Adrenal gland (tissue), 12 donors: Measurements from ENCODE around the gene CCNY. TPM values are rescaled to one million over a fixed set of nuclear protein-coding genes. Genes with fewer than 3 reads are reported as not detected.

Experiments
- DNase-seq, 7 donors: peaks; one replicate each; pipeline ENCODE4 v3.0.0-alpha.2; 2019 to 2020
- H3K27ac ChIP-seq, 5 donors: fragments of 200-600 bp; sonication (generic) in 4 of 5; 1 replicate in 3 of 5; 2 replicates in 2 of 5; pipeline versions ENCODE4 v1.5.1 to v1.8.0; 2016 to 2020; ENCODE audit warnings: mild to moderate bottlenecking in 1 of 5
- H3K27me3 ChIP-seq: fragments of 200-600 bp; 2 replicates; pipeline ENCODE4 v1.8.0; 2021
- H3K36me3 ChIP-seq, 2 donors: fragments of 200-600 bp; replicated peaks in 1 of 2; 1 replicate in 1 of 2; 2 replicates in 1 of 2; pipeline versions ENCODE4 v1.5.1 to v1.8.0; 2018 to 2022
- H3K4me1 ChIP-seq, 2 donors: fragments of 200-600 bp; replicated peaks in 1 of 2; 1 replicate in 1 of 2; 2 replicates in 1 of 2; pipeline versions ENCODE4 v1.5.1 to v1.8.0; 2018 to 2021
- H3K4me3 ChIP-seq, 4 donors: fragments of 200-600 bp; sonication (generic) in 3 of 4; one replicate each; pipeline ENCODE4 v1.5.1; 2016 to 2018
- H3K9me3 ChIP-seq, 3 donors: fragments of 200-600 bp; sonication (generic) in 1 of 3; replicated peaks in 1 of 3; 1 replicate in 2 of 3; 2 replicates in 1 of 3; pipeline versions ENCODE4 v1.5.1 to v1.8.0; 2016 to 2021
- CTCF ChIP-seq, 6 experiments: fragments of 450-650 bp in 4 of 6; fragments of 200-600 bp in 2 of 6; sonication (generic) in 1 of 6; IDR thresholded peaks; 1 replicate in 5 of 6; 2 replicates in 1 of 6; pipeline versions ENCODE4 v1.5.1 to v1.8.0; 2016 to 2021; ENCODE audit warnings: antibody characterized with exemption in 6 of 6, mild to moderate bottlenecking in 2 of 6, moderate library complexity in 1 of 6
- POLR2A ChIP-seq, 2 donors: fragments of 450-650 bp; IDR thresholded peaks; one replicate each; pipeline ENCODE4 v1.6.1; 2017; ENCODE audit warnings: antibody characterized with exemption in 2 of 2, mild to moderate bottlenecking in 2 of 2, moderate library complexity in 1 of 2
- WGBS, 4 donors: extraction: QIAGEN DNeasy Blood & Tissue Kit in 2 of 4; methylation state at CpG; one replicate each; pipeline versions ENCODE4 v1.1.5 to v1.1.7; 2013 to 2017; 5-methylcytosine and 5-hydroxymethylcytosine counted together
- intact Hi-C, 2 donors: fragments of 100-400 bp; cut with DNase I; formaldehyde crosslinking; loops; one replicate each; pipeline versions ENCODE4 v1.14.1 to v1.15.0; 2022 to 2023
- polyA plus RNA-seq, 3 donors: library from polyadenylated mRNA; stranded (reverse); fragments of 200-250 nt in 2 of 3; fragments of 350-450 nt in 1 of 3; fragmentation: Illumina TruSeq in 1 of 3; extraction: RNeasy Lipid Tissue Mini Kit (QIAGEN cat#74804) in 1 of 3; gene quantifications; one replicate each; pipeline ENCODE4 v1.2.3, GENCODE V29; 2013 to 2014
- total RNA-seq, 9 donors: library from RNA; depleted of rRNA in 4 of 9; stranded (reverse); fragments of >200 nt in 4 of 9; fragments of 120-200 nt in 1 of 9; fragmentation: NEBNext Ultra II Directional in 1 of 9; extraction: Animal tissue kit (Norgen Biotek cat#: 25700) in 1 of 9; gene quantifications; one replicate each; pipeline versions ENCODE4 v1.1.0 to v1.2.4, GENCODE V29; 2013 to 2023
- donor health status: healthy with polysubstance abuse.
- donor health status: Bipolar disorder and iron deficiency.
- donor health status: DM: yes; HTN: yes; CAD: no.
- donor health status: DM: no; HTN: no; CAD: no.
- donor health status: DM: no; HTN: no; CAD: no.
- donor health status: DM: yes; HTN: yes; CAD: no.

Gene CCNY
- total and polyA plus RNA-seq, 12 donors = 18.3 to 87.0 (median 45.2) TPM

GRCh38 chr10:35442592-35442991 is 106.3 kb downstream of the CCNY start:
- peaks cover 0 to 9% (median 0%) of the 10 kb centered on the region in 3 donors for H3K9me3 ChIP-seq
- no peak for DNase-seq

GRCh38 chr10:35443858-35444257 is 107.5 kb downstream of the CCNY start:
- H3K36me3 ChIP-seq = no peaks in the 10 kb centered on the region
- peaks cover 0 to 5% (median 0%) of the 10 kb centered on the region in 3 donors for H3K9me3 ChIP-seq
- H3K4me3 ChIP-seq = no peak overlapping the region
- H3K27ac ChIP-seq = no peak overlapping the region
- H3K27me3 ChIP-seq = no peaks in the 10 kb centered on the region
- intact Hi-C loops = no loop called here
- TF ChIP-seq POLR2A (IDR thresholded peaks at IDR 0.05) = no peak
- TF ChIP-seq CTCF (IDR thresholded peaks at IDR 0.05) = no peak
- H3K4me1 ChIP-seq = peaks cover 23 to 38% of the 10 kb centered on the region in 2 donors
- 95 to 100% (median 98%) methylated on average over 3 of the region's 3 CpGs for WGBS, 4 donors
- DNase-seq = no peak

More at GRCh38 chr10:35442592-35442991, 106.3 kb downstream of the CCNY start:
- no peaks in the 10 kb centered on the region for H3K36me3 ChIP-seq
- TF ChIP-seq CTCF (IDR thresholded peaks at IDR 0.05) (no peak), POLR2A (IDR thresholded peaks at IDR 0.05) (no peak)
- no peak overlapping the region for H3K4me3 ChIP-seq
- peaks cover 11 to 26% of the 10 kb centered on the region in 2 donors for H3K4me1 ChIP-seq
- no peaks in the 10 kb centered on the region for H3K27me3 ChIP-seq
- 89 to 96% (median 92%) methylated on average over 4 of the region's 4 CpGs for WGBS, 4 donors
- H3K27ac ChIP-seq = no peak overlapping the region
- intact Hi-C loops = no loop called here

- intact Hi-C loops = no loop called here
- H3K4me3 ChIP-seq = no peak overlapping the region
- no peak overlapping the region for H3K27ac ChIP-seq
- no peak for DNase-seq
- TF ChIP-seq POLR2A (IDR thresholded peaks at IDR 0.05) = no peak
- no peak for TF ChIP-seq CTCF (IDR thresholded peaks at IDR 0.05)
- H3K4me1 ChIP-seq = peaks cover 38 to 52% of the 10 kb centered on the region in 2 donors
- H3K36me3 ChIP-seq = no peaks in the 10 kb centered on the region
- 89 to 94% (median 90%) methylated on average over 4 of the region's 4 CpGs for WGBS, 4 donors
- no peaks in the 10 kb centered on the region for H3K9me3 ChIP-seq
- H3K27me3 ChIP-seq = no peaks in the 10 kb centered on the region
Observed at GRCh38 chr10:35445150-35445884, 109.0 kb downstream of the CCNY start.

- 70 to 82% (median 77%) methylated on average over 2 of the region's 2 CpGs for WGBS, 4 donors
- DNase-seq = no peak
- TF ChIP-seq POLR2A (IDR thresholded peaks at IDR 0.05) = no peak
- TF ChIP-seq CTCF (IDR thresholded peaks at IDR 0.05) = no peak
- no peaks in the 10 kb centered on the region for H3K36me3 ChIP-seq
- peak overlapping the region in 1 of 5 donors; percentile 45 for H3K27ac ChIP-seq
- no peak overlapping the region for H3K4me3 ChIP-seq
- H3K27me3 ChIP-seq = no peaks in the 10 kb centered on the region
- peaks cover 48 to 60% of the 10 kb centered on the region in 2 donors for H3K4me1 ChIP-seq
- intact Hi-C loops = no loop called here
- H3K9me3 ChIP-seq = no peaks in the 10 kb centered on the region
Observed at GRCh38 chr10:35446439-35446838, 110.1 kb downstream of the CCNY start.
